IPS-11a (cell line): ENCODE measurements around the gene CAMTA1.

ENCODE experiments used
- H3K4me3 ChIP-seq: one replicate; pipeline ENCODE4 v1.5.1; 2013; ENCODE audit warnings: low read depth, low read length, control low read depth

The CAMTA1 gene

GRCh38 chr1:7671146-7671465 is 885.9 kb downstream of the CAMTA1 start:
- no peak overlapping the region for H3K4me3 ChIP-seq

GRCh38 chr1:7671676-7672075 is 886.4 kb downstream of the CAMTA1 start:
- no peak overlapping the region for H3K4me3 ChIP-seq

GRCh38 chr1:7672864-7673263 is 887.6 kb downstream of the CAMTA1 start:
- no peak overlapping the region for H3K4me3 ChIP-seq

GRCh38 chr1:7674972-7675371 is 889.7 kb downstream of the CAMTA1 start:
- no peak overlapping the region for H3K4me3 ChIP-seq

GRCh38 chr1:7675431-7676273 is 890.4 kb downstream of the CAMTA1 start:
- no peak overlapping the region for H3K4me3 ChIP-seq

- H3K4me3 ChIP-seq = no peak overlapping the region
These were observed 891.2 kb downstream of the CAMTA1 start for GRCh38 chr1:7676274-7676945.

GRCh38 chr1:7677111-7677510 is 891.9 kb downstream of the CAMTA1 start:
- no peak overlapping the region for H3K4me3 ChIP-seq

GRCh38 chr1:7677815-7678214 is 892.6 kb downstream of the CAMTA1 start:
- no peak overlapping the region for H3K4me3 ChIP-seq

GRCh38 chr1:7678491-7679158 is 893.4 kb downstream of the CAMTA1 start:
- H3K4me3 ChIP-seq = no peak overlapping the region

- no peak overlapping the region for H3K4me3 ChIP-seq
These were observed 894.1 kb downstream of the CAMTA1 start for GRCh38 chr1:7679159-7679872.

GRCh38 chr1:7679873-7680206 is 894.6 kb downstream of the CAMTA1 start:
- peak overlapping the region; percentile 50 for H3K4me3 ChIP-seq

- H3K4me3 ChIP-seq = peak overlapping the region; percentile 50
These were observed 895.1 kb downstream of the CAMTA1 start for GRCh38 chr1:7680207-7680954.

GRCh38 chr1:7680955-7681268 is 895.7 kb downstream of the CAMTA1 start:
- H3K4me3 ChIP-seq = peak overlapping the region; percentile 50

GRCh38 chr1:7681401-7681800 is 896.1 kb downstream of the CAMTA1 start:
- H3K4me3 ChIP-seq = no peak overlapping the region

GRCh38 chr1:7683521-7683920 is 898.3 kb downstream of the CAMTA1 start:
- H3K4me3 ChIP-seq = no peak overlapping the region

- H3K4me3 ChIP-seq = no peak overlapping the region
These were observed 898.9 kb downstream of the CAMTA1 start for GRCh38 chr1:7684132-7684531.

GRCh38 chr1:7684861-7685635 is 899.8 kb downstream of the CAMTA1 start:
- H3K4me3 ChIP-seq = no peak overlapping the region

GRCh38 chr1:7686301-7686850 is 901.1 kb downstream of the CAMTA1 start:
- H3K4me3 ChIP-seq = no peak overlapping the region

- H3K4me3 ChIP-seq = no peak overlapping the region
These were observed 902.2 kb downstream of the CAMTA1 start for GRCh38 chr1:7687411-7687810.

- no peak overlapping the region for H3K4me3 ChIP-seq
These were observed 903.4 kb downstream of the CAMTA1 start for GRCh38 chr1:7688659-7689058.
